Dedifferentiated amniotic fluid mesenchymal stem cell (primary cell): Measurements from ENCODE around the gene PNCK.
"Not testable (repeated sequence)": the region's sequence is repeated elsewhere in the genome, so short reads cannot be mapped to it uniquely, and the experiment has no call there.

Experiments used
- DNase-seq: peaks from one replicate; pipeline ENCODE4 v3.0.0-alpha.2; 2016; ENCODE audit errors: extremely low spot score

Gene PNCK

DNA sequence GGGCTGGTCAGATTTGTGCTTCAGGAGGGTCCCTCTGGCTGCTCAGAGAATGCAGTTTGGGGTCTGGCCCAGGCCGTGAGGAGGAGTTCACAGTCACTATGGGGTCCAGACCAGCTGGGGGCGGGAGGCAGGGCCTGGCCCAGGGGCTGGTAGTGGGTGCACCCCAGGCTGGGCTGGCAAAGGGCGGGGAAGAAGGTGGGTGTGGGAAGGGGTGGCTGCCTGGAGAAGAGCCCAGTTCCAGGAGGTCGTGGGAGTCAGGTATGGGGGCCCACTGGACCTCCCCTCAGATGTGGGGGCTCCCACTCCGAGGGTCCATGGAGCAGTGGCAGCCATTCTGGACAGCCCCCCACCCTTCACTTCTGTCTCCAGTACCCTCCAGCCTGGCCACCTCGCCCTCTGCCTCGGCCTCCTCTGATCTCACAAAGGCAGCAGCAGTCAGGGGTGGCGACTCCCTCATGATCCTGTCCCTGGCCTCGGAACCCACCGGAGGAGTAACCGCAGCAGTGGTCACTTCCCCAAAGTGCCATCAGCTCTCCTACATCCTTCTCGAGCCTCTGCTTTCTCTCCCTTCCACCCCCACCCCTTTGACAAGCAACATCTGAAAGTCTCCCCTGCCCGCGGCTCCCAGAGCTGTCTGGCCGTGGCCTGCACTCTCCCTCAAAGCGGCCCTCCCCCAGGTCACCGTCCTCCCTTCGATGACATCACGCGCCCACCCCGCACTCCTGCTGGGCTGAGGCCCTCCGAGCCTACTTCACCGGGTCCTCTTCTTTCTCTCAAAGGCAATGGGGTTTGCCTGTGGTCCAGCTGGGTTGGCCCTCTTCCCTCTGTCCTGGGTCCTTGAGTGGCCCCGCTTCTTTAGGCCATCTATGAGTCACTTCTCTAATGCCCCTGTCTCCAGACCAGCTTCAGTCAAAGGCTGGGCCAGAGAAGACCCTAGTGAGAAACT is 12.4 kb upstream of the PNCK start:
- no peak for DNase-seq

DNA sequence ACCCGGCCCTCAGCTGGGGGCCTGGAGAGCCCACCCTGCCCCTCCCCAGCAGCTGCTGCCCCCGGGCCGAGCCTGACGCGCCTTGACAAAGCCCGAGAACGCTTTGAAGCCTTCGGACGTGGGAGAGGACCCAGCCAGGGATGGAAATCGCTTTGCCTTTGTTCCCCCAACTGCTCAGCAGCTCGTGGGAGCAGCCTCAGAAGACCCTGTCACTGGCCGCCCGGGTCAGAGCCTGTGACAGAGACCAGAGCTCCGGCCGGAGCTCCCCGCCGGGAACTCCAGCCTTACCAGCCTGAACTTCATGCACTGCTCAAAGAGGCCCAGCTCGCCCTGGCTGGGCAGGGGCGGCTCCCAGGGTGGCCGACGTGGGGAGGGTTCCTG is 11.5 kb upstream of the PNCK start:
- no peak for DNase-seq

DNA sequence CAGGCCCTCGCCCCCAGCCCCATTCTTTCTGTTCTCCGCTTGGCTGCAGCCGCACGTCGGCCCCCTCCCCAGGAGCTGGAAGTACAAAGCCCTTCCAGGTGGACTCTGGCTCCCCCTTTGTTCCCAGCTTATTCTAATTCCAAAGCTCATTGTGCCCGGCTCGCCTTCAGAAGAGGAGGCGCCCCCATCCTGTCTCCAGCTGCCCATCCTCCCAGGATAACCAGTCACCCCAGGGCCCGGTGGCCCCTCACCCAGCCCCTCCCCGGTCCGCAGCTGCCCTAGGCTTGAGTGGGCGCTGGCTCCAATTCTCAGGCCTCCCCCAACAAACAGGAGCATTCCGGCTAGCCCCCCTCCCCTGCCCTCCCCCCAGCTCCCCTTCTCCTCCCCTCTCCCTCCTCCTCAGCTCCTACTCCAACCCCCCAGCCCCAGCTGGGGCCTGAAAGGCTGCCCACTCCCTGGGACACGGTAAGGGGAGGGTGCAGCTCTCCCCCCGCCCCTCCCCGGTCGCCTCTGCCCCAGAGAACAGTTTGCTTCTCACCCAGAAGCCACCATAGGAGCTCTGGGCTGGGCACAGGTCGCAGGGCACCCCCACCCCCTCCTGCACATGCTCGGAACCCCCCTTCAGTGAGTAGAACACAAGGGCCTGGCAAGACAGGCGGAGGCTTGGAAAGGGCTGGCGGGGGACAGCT is 11.0 kb upstream of the PNCK start:
- DNase-seq = no peak

DNA sequence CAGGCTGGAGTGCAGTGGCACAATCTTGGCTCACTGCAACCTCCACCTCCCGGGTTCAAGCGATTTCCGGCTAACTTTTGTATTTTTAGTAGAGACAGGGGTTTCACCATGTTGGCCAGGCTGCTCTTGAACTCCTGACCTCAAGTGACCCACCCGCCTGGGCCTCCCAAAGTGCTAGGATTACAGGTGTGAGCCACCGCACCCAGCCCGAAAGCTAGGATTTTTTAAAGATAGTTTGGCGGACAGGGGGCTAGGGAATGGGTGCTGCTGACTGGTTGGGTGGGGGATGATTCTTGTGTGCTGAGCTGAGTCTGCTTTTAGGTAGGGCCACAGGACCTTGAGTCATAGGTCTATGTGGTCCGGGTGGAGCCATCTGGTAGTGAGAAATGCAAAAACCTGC is 9.9 kb upstream of the PNCK start:
- DNase-seq = not testable (repeated sequence)

DNA sequence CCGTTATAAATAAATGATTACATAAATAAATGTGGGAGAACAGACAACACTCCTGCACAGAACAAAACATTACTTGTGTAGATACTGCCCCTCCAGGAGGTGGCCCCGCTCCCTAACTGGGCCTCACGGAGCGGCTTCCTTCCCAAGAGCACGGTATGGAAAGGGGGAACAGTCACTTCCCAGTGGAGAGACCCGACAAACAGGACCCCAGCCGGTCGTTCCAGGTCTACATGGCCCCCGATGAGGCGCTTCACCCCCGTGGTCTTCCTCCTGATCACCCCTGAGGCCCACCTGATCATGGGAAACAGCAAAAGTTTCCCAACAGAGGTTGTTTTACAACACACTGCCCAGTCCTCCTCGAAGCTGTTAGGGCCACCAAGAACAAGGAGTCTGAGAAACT is 7.6 kb upstream of the PNCK start:
- DNase-seq = no peak

DNA sequence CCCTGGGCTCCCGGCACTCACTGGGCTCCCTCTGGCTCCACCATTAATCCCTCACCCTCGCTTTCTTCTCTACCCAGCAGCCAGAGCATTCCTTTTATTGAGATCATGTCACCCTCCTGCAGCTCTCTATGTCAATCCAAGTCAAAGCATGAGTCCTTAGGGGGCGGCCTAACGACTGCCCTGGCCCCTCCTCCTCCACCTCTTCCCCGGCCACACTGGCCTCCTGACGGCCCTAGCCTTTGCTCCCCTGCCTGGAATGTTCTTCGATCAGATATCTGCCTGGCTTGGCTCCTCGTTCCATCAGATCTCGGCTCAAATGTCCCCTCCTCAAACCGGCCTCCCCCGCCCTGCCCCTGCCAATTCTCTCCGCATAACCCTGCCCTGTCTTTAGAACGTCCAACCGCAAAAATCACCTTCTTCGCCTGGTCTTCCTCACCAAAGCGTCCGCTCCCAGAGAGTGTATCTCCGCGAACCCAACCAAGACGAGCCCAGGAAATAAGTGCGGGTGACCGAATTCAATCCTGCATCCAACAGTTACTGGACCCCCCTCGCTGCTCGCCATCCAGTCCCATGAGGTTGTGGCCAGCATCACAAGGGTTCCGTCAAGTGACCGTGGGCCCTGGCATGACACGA is 722 bp upstream of the PNCK start:
- no peak for DNase-seq

DNA sequence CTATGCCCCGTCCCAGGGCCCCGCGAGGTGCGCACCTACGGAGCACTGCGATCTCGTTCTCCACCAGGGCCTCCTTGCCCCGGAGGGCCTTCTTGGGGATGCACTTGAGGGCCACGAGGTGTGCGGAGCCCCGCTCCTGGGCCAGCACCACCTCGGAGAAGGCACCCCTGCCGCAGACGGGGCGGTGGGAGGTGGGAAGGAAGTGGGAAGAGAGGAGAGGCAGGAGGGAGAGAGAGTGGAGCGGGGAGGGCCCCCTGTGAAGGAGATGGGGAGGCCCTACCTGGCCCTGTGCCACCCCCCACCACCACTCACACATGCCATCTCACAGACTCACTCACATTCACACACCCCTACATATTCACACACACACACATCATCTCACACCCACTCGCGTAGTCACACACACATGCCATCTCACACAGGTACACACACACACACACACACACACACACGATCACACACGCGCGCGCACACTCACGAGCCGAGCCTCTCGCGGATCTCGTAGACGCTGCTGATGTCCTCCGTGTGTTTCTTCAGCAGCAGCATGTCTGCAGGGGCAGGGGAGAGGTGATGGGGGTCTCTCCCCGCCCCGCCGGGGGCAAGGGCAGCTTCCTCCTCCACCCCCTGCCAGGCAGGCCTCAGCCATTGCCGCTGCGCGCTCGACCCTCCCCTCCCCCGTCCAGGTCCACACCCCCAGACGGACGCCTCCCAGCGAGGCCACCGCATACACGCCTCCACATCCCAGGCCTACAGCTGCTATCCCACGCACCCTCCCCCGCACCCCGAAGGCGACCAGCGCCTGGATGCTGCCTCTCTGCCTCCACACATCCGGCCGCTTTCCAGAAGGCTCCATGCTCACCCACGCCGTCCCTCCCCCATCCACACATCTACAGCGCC is 834 bp downstream of the PNCK start:
- no peak for DNase-seq

DNA sequence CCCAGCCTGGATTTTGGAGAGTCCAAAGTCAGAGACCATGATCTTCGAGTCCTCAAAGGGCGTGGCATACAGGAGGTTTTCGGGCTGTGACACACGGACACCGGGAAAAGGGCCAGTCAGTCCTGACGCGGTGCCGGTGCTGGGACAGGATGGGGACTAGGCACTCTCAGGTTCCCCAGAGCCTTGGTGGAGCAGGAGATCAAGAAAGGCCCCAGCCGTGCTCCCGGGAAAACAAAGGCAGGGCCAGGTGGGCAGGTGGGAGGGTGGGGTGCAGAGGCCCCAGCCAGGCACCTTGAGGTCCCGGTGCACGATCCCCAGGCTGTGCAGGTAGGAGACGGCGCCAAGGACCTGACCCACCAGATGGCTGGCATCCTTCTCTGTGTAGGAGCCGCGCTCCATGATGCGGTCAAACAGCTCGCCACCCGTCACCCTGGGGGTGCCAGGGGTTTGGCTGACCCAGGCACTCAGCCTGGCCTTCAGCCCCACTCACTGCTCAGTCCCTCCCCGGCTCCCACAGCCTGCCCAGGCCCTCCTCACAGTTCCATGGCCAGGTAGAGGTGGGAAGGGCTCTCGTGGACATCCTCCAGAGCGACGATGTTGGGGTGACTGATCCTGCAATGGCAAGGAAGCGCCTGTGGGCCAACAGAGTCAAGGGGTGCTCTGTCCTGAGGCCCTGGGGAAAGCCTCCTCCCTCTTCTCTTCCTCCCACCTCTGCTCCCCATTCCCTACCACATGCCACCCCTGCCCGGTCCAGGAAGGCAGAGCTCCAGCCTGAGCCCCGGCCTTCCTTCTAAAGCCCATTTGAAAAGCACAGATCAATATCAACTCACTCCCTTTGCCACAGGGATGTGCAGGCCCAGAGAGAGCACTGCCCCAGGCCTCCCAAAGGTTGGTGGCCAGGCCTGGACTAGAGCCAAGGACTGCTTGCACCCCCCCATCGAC is 1.8 kb downstream of the PNCK start:
- DNase-seq = no peak

DNA sequence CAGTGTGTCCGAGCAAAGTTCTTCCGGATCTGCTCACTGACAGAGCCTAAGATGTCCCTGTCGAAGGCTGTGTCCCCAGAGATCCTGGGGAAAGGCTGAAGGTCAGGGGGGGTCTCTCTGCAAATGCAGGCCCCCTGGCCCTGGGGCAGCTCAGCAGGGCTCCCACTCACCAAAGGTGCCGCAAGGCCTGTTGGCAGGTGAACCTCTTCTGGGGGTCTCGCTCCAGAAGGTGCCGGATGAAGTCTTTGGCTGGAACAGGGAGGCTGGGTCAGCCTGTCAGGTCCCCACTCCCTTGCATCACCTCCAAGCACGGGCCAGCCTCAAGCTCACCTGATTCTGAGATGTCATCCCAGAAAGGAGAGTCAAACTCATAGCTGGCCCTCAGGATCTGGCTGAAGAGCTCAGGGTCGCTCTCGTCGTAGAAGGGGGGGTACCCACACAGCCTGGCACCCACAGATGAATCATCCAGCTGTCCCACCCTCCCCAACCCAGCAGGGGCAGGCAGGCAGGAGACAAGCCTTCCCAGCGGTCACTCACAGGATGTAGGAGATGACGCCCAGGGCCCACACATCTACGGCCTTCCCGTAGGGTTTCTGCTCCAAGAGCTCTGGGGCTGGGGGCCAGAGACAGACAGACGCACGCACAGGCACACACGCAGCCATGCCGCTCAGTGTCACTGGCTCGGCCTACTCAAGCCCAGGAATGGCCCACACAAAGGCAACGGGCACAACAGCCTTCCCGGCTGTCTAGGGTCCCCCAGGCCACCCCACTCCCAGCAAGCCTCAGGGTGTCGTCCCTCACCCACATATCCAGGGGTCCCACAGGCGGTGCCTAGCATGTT is 2.6 kb downstream of the PNCK start:
- no peak for DNase-seq

DNA sequence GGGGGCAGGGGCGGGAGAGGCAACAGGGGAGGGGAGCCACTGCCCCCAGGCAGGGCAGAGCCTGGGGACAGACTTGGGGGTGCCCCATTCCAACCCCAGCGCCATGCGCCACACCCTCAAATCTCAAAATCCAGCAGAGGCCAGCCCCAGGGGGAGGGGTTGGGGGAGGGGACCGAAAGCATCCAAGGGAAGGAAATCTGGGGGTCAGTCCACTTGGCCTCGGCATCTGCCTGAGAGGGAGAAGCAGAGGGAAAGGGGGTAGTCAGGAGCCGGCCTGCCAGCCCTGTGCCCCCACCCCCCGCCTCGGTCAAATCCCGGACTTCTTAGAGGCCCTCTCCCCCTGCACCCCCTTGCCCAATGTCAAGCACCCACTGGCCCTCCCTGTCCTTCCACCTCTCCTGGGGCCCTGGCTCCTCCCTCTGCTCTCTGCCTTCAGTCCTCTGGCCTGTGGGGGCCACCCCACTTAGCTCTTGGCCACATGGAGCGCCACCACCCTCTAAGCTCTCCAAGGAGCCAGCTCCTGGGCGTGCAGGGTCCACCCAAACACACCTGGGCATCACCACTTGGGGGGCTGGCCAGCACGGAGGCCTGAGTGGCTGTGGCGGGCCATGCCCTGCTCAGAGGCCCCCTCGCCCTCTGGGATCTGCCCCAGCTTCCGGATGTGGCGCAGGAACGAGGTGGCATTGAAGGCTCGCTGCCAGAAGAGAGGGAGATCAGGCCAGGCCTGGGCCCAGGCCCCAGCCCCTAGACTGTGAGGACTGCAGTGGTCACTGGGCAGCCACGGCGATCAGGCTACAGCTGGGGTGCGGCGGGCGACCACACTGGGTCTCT is 3.5 kb downstream of the PNCK start:
- no peak for DNase-seq

DNA sequence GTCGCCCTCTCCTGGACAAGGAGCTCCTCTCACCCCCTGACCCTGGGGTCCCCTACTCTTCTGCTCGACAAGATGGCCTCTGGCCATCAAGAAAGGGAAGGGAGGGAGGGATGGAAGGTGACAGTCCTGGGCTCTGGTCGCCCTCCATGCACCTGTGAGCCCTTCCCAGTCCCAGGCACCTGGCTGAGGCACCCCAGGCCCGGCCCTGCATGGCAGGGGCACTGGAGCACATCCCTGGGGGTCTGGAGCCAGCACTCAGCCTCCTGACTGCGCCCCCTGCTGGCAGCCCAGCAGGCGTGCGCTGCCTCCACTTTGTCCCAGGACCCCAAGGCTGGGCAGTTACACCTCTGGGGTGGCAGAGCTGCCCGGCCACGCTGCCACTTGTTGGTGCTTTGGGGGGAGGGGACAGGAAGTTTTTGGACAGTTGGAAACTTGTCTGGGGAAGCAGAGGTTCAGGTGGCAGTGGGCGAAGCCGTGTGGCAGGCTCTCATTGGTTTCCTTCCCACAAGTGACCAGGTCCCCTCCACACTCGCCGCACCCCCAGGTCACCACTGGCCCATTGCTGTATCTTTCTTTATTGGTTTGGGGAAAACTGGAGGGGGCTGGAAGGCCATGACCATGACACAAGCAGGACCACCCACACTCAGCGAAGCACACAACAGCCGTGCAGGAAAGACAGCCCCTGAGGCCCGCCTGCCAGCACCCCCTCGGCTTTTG is 4.3 kb downstream of the PNCK start:
- no peak for DNase-seq

DNA sequence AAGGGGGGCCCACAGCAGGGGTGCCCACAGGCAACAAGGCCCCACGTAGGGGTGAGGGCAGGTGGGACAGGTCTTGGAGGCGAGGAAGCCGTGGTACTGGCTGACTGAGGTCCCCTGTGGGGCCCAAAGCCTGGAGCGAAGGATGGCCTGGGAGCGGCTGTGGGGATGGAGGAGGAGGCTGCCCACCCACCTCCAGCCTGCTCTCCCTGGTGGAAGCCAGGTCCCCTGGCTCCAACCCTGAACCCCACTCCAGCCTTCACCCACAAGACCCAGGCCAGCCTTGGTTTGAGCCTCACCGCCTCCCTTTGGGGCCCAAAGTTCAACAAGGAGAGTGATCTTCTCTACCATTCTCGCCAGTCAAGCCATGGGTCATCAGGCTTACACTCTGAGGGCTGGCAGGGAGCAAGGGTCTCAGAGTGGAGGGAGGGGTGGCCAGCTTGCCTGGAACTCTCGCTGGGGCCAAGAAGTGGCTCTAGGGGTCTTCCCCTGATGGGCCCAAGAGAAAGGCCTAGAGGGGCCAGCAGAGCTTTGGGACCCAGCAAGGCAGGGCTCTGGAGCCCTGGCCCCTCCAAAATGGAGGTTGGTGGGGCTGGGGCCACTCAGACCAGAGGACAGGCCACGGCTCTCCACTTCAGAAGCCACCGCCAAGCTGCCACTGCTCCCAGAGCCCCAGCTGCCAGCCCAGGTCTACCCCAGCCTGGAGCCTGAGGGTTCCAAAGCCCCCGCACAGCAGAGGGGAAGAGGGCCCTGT is 5.0 kb downstream of the PNCK start:
- DNase-seq = no peak

DNA sequence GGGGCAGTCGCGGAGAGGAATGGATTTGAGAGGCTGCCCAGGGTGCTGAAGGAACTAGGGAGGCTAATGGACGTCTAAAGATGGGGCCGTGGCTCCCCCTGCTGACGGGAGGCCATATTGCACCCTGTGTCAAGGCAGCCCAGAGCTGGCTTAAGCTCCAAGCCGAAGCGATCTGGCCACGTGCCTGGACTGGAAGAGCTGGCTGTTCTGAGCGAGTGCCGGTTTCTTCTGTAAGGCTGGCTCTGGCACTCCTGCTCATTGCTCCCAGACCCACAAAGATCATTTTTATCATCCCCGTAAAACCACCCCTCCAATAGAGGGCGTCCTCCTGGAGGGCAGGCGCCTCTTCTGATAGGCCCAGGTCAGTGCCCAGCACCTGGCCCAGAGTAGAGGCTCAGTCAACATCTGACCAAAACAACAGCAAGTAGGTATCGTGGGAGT is 5.6 kb downstream of the PNCK start:
- DNase-seq = peak; percentile 57

DNA sequence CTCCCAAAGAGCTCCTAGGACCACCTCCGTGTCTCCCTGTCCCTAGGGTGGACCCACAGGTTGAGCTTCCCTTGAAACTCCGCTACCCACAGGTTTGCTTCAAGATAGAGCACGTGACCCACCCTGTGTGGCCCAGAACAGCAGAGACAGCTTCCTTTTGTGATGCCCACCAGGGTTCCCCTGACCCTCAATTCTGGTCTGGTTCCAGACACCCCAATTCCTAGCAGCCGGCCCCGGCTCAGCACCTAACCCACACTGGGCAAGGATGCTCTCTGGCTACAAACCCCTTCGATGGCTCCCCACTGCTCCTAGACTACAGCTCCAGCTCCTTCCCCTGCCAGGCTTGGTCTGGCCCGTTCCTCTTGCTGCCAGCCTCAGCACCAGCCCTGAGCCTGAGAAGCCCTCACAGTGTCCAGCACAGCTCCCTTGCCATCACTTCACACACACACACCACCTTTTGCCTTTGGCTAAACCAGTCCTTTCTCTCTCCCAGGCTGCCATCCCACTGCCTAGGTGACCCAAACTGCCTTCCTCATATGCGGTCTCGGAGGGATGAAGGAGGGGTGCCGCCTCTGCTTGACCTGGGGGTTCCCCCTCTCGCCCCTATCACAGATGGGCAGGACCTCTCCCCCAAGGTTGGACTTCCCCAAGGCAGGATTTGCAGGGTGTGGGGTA is 6.2 kb downstream of the PNCK start:
- DNase-seq = no peak

DNA sequence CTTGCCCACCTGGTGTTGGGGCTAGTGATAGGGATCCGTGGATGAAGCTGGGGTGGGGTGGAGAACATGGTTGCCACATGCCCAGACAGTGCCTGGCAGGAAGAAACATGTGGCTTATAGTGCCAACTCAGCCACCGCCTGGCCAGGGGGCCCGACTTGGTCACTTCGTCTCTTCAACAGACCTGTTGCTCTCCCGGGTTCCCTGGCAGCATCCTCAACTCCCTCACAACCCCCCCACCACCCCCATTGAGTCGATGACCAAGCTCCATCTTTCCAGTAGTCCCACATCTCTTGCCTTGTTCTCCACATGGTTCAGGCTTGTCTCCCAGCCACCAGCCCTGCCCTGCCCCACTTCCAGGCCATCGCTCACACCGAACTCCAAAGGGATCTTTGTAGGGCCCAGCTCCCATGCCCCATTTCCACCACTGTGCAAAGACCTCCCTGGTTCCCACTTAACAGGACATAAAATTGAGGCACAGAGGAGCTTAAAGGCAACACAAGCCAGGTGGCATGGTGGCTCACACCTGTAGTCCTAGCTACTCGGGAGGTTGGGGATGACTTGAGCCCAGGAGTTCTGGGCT is 7.8 kb downstream of the PNCK start:
- DNase-seq = no peak

DNA sequence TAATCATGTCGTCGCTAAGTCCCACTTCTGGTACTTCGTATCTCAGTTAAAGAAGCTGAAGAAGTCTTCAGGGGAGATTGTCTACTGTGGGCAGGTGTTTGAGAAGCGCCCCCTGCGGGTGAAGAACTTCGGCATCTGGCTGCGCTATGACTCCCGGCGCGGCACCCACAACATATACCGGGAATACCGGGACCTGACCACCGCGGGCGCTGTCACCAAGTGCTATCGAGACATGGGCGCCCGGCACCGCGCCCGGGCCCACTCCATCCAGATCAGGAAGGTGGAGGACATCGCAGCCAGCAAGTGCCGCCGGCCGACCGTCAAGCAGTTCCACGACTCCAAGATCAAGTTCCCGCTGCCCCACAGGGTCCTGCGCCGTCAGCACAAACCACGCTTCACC is 11.3 kb downstream of the PNCK start:
- DNase-seq = no peak
